GM12892 (cell line): ENCODE measurements around the gene CDKAL1.

Source experiments
- POLR2A ChIP-seq: IDR thresholded peaks from 2 replicates; pipeline ENCODE4 v1.6.1; 2011; ENCODE audit warnings: low read depth, low read length, control low read depth
- POLR2AphosphoS5 ChIP-seq: IDR thresholded peaks from 2 replicates; pipeline ENCODE4 v1.6.1; 2011; ENCODE audit warnings: low read depth, low read length, control low read depth
- TAF1 ChIP-seq: IDR thresholded peaks from 2 replicates; pipeline ENCODE4 v1.6.1; 2011; ENCODE audit warnings: low read depth, mild to moderate bottlenecking, control low read depth, low read length, borderline replicate concordance

DNA sequence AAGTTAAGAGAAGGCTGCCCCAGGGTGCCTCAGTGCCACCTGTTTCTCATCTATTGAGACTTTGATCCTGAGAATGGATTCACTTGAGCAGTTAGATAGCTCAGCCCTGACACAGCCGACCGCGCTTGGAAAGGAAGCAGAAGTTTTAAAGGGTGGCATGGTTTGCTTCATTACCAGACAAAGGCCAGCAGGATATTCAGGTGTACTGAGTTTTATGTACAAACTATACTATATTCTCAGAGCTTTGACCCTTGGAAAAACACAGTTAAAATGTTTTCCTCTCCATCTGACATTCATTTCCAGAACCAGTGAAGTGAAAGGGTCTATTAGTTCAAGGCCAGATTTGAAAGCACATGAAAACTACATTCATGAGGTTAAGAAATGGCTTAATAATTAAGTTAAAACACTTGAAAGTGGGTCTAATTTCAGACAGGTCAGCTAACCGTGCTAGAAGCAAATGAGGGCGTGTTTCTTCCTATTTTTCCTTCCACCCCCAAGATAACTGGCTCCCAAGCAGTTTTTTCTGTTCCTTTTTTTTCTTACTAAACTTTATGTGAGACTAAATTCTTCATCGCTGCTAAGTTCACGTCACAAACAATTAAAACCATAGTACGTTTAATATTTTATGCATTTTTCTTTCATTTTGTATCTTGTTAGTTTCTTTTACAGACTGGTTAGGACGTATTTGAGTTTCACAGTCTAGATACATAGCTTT is 674.0 kb downstream of the CDKAL1 start:
- TF ChIP-seq POLR2A (no peak), TAF1 (no peak), POLR2AphosphoS5 (no peak)
